SW 1271 (cell line): ENCODE data around the gene COX18.

Experiments
- DNase-seq, 2 experiments: peaks; one replicate each; lab custom pipeline; 2025; lab: John Stamatoyannopoulos, UW

Gene COX18, protein sequence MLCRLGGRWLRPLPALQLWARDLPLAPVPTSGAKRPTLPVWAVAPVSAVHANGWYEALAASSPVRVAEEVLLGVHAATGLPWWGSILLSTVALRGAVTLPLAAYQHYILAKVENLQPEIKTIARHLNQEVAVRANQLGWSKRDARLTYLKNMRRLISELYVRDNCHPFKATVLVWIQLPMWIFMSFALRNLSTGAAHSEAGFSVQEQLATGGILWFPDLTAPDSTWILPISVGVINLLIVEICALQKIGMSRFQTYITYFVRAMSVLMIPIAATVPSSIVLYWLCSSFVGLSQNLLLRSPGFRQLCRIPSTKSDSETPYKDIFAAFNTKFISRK

GRCh38 chr4:73069338-73070073 is at the start of gene COX18:
COX18 (minus strand) TSS chr4:73069716; CDS start chr4:73069649, 67 bp downstream.
- DNase-seq = peak; percentile 85 to 87

DNA sequence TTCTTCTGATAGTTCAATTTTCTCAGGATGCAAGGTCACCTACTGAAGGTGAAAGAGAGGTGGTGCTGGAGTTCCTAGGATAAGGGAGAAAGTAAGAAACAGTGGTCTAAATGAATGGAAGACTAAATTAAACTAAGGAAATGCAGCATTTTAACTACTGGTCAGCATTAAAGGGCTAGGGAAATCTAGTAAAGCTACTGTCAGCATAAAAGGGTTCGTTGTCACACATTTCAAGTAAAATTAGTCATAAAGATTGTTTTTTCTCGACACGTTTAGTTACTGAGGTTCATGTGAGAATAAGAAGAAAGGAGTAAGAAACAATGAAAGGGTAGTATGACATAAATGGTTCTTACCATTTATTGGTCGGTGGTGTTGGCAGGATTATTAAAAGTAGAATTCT is 40.0 kb upstream of the COX18 start:
- DNase-seq = no peak

- no peak for DNase-seq
Observed at GRCh38 chr4:73104695-73105094, 35.2 kb upstream of the COX18 start.

DNA sequence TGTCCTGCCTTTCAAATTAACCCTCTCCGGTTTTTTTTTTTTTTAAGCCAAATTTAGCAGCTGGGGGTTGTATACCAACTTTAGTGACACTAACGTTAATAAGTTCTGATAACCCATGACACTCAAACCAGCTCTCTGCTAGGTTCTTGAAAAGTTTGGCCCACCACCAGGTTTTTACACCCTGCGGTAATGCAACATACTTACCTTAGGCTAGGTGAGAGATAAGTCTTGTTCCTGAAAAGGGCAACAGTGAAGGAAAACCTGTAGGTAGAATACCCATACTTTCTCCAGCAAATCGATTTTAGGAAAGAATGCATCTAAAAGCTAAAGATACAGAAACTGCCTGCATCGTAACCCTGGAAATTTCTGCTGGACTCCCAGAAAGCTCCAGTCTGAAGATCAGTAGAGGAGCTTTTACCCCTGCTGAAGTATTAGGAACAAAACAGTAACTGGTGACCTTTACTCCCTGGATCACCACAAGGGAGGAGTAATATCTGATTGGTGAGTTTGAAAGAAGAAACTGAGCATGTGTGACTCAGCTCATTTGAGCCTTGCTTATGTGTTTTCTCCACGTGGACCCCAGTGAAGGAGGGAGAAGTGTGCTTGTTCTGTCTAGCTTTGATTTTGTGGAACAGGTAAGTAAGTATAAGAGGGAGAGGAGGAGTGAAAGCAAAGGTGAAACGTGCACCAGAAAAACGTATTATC is 34.4 kb upstream of the COX18 start:
- no peak for DNase-seq

GRCh38 chr4:73099143-73099542 is 29.6 kb upstream of the COX18 start:
- DNase-seq = no peak

- no peak for DNase-seq
Observed at GRCh38 chr4:73098713-73099112, 29.2 kb upstream of the COX18 start.

DNA sequence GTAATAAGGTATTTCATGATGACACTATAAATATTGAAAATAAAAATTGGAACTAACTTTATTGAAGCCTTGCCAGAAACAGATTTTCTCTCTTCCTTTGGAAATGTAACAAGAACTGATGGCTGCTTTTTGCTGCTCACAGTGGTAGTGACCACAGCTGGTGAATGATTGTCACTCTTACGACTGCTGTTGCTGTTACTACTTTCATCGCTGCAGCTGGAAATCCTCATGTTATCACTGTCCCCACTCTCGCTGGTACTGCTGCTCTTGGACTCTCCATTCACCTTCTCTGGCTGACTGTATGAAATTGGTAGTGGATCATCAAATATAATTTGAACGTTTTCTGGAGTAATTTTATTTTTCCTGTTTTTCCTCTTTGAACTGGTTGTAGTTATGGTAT is 28.5 kb upstream of the COX18 start:
- DNase-seq = no peak

- DNase-seq = no peak
Observed at GRCh38 chr4:73092868-73093267, 23.4 kb upstream of the COX18 start.

DNA sequence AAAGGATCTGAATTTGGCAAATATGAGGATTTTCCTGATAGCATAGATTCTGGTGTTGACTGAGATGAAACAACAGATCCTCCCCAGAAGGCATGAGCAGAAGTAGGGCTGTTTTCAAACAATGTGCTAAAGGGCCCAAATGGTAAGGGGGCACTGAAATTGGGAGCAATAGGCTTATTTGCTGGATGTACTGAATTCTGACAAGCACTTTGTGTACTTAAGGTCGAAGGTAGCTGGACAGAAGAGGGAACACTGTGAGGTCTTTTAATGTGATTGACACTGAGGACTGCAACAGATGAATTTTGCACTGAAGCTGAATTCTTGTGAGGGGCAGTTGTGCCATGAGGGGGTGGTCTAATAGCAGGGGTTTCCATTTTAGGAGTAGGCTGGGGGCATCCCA is 21.2 kb upstream of the COX18 start:
- DNase-seq = no peak

DNA sequence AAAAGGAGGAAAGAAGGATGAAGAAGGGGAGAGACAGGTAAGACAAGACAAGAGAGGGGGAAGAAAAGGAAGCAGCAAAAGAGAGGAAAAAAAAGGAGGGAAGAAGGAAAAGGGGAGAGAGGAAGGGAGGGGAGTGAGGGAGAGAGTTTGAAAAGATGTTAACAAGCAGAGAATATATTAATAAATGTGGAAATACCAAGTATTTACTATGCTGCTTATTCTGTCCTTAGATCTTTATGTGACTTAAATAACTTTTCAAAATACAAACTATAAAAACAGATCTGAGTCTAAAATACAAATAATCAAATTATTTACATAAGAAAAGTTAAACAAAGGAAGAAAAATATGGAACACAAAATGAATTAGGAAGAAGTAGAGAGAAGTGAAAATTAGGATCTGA is 18.4 kb upstream of the COX18 start:
- DNase-seq = no peak

- DNase-seq = no peak
Observed at GRCh38 chr4:73086095-73086868, 16.8 kb upstream of the COX18 start.

DNA sequence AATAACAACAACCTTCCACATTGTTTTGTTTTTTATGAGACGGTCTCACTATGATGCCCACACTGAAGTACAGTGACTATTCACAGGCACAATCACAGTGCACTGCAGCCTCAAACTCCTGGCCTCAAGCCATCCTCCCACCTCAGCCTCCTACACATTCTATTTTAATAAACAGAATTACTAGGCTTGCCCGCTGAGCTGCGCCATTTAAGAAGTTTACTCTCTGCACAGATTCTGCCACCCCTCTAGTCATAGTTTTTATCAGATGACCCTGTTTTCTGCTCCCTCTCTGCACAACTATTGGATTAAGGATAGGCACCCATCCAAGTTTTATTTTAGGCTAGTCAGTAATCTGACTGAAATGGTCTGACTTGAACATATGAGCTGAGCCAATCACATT is 11.3 kb upstream of the COX18 start:
- no peak for DNase-seq

DNA sequence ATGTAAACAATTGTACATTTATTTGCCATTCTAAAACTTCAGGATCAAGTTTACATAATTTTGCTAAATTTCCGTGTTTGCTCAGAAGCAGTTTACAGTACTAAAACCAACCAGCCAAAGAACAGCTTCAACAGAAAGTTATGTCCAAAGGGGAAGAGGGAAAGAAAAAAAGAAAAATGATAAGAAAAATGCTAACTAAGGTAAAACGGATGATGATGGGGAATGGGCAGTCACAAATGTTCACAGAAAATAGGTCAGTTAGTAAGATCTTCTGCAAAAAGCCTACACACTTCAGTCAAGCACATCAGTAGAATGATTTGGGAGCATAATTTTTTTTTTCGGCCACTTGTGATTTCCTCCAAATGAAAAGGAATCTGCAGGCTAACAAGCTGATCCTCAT is 6.3 kb upstream of the COX18 start:
- no peak for DNase-seq

- DNase-seq = no peak
Observed at GRCh38 chr4:73070074-73070390, 516 bp upstream of the COX18 start.

- DNase-seq = peak in 1 of 2 experiments; percentile 40
Observed at GRCh38 chr4:73068491-73069337, 802 bp downstream of the COX18 start.

- no peak for DNase-seq
Observed at GRCh38 chr4:73067971-73068394, 1.5 kb downstream of the COX18 start.

DNA sequence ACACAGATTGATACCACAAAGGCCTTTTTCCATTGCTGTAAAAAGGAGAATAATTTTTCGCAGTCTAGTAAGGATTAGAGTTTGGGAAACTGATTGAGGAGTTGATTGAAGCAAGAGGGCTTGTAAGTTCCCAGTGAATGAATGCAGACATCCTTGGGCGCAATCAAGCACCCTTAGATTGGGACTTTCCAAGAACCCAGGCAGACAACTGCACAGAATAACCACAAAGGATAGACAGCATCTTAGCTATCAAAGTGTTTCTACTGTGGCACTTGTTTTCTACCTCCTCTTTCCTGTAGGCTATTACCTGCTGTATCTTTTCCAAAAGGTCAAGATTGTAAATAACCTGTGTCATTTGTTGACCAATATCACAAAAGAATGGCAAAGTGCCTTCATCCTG is 2.6 kb downstream of the COX18 start:
- DNase-seq = no peak

DNA sequence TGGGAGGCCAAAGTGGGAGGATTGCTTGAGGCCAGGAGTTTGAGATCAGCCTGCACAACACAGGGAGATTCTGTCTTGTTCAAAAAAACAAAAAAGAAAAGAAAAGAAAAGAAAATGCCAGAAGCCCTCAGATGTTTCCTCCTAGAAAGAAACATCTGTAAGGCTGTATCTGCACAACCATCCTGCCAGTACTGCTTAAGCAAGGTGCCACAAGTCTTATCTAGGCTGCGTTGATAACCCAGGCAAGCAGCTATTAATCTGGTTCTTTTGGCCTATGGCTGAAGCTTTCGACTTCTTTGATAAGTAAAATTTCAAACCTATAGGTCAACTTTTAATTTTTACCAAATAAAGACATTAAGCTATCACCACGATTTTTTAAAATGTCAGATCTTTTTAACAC is 3.1 kb downstream of the COX18 start:
- DNase-seq = no peak

DNA sequence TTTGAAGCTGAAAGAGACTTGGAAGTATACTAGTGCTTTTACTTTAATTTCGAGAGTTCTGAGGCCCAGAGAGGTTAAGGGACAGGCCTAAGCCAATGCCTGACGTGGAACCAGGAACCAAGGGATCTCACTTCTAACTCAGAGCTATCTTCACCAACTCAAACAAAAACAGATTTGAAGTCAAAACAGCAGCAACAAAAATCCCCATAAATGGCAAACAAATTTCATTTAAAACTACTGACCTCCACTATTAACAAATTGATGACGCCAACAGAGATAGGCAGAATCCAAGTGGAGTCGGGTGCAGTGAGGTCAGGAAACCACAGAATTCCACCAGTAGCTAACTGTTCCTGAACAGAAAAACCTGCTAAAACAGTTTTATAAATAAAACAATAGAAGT is 5.0 kb downstream of the COX18 start:
- no peak for DNase-seq

DNA sequence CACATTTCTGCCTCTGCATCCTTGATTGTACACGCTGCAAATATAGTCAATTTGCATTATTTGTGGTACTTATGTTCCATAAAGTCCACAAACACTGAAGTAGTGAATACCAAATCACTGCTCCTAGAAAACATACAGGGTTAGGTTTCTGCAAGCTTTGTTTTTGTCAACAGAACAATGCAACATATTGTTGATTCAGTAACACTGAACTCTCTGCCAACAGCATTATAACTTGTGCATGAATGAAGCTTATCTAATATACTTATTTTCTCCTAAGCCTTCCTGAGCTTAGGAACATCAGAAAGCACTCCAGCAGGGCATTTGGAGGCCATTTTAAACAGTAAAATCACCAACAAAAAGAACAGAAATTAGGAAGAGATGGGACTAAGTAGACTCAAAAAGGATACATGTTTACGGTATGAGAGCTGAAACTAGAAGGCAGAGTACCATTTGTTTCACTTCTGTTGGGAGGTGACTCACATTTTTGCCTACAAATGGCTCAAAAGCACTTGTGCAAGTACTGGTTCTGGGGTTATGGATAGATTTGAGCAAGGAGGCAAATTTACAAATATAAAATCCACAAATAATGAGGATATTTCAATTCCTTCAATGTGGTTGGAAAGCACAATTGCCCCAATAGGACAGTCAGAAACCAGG is 14.1 kb downstream of the COX18 start:
- DNase-seq = no peak

DNA sequence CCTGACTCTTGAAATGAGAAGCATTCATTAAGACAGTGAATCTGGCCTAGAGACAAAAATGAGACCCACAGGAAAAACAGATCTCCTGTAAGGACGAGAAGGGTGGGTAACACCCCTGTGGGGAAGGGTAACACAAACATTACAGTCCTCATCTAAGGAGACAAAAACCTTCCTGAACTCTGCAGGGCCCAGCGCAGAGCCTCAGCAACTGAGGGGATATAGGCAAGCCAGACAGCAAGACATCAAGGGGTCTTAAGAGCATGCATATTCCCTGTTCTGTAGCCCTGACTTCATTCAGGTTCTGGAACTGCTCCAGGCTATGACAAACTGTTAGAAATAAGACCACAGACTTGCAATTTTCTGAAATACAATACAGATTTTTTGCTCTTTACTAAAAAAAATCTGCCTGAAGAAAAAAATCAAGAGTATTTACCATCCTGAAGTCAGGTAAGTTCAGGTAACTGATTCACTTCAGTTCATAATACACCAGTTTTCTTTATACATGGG is 15.5 kb downstream of the COX18 start:
- no peak for DNase-seq
